ENCODE results near the gene DYNC2H1.

The DYNC2H1 gene

GRCh38 chr11:103484545-103484944 lies 375.3 kb downstream of the DYNC2H1 start:
- DNase-seq = no peak

- DNase-seq = no peak
Observed at GRCh38 chr11:103486604-103487003, 377.4 kb downstream of the DYNC2H1 start.

GRCh38 chr11:103487113-103487512 lies 377.9 kb downstream of the DYNC2H1 start:
- no peak for DNase-seq

GRCh38 chr11:103488031-103488461 lies 378.8 kb downstream of the DYNC2H1 start:
- DNase-seq = no peak

- DNase-seq = no peak
Observed at GRCh38 chr11:103488579-103488978, 379.4 kb downstream of the DYNC2H1 start.

- DNase-seq = no peak
Observed at GRCh38 chr11:103491777-103492176, 382.6 kb downstream of the DYNC2H1 start.

GRCh38 chr11:103494491-103494890 lies 385.3 kb downstream of the DYNC2H1 start:
- DNase-seq = no peak

GRCh38 chr11:103497268-103497667 lies 388.0 kb downstream of the DYNC2H1 start:
- no peak for DNase-seq

GRCh38 chr11:103499710-103500340 lies 390.6 kb downstream of the DYNC2H1 start:
- no peak for DNase-seq

- DNase-seq = no peak
Observed at GRCh38 chr11:103515283-103515682, 406.1 kb downstream of the DYNC2H1 start.

- DNase-seq = no peak
Observed at GRCh38 chr11:103520792-103521191, 411.6 kb downstream of the DYNC2H1 start.

- DNase-seq = no peak
Observed at GRCh38 chr11:103525069-103525468, 415.8 kb downstream of the DYNC2H1 start.

GRCh38 chr11:103528046-103528445 lies 418.8 kb downstream of the DYNC2H1 start:
- no peak for DNase-seq

- DNase-seq = no peak
Observed at GRCh38 chr11:103528596-103528995, 419.4 kb downstream of the DYNC2H1 start.

- no peak for DNase-seq
Observed at GRCh38 chr11:103529181-103529684, 420.0 kb downstream of the DYNC2H1 start.

Measured in NCI-H2171 (cell line).